PC-9 (cell line): ENCODE results near the gene GALNT11.

ENCODE experiments used
- EZH2 ChIP-seq: fragments of 200-600 bp; sonication (generic); IDR thresholded peaks from 2 replicates; pipeline ENCODE4 v1.8.0; 2017; ENCODE audit warnings: antibody characterized with exemption, low read depth
- TF ChIP-seq, protein P1 (sequence below): fragments of 200-600 bp; sonication (generic); conservative IDR thresholded peaks from 2 replicates; pipeline ENCODE4 v1.6.1; 2017; ENCODE audit warnings: mixed run types, antibody characterized with exemption, mild to moderate bottlenecking, moderate library complexity

- TF ChIP-seq, protein P1, sequence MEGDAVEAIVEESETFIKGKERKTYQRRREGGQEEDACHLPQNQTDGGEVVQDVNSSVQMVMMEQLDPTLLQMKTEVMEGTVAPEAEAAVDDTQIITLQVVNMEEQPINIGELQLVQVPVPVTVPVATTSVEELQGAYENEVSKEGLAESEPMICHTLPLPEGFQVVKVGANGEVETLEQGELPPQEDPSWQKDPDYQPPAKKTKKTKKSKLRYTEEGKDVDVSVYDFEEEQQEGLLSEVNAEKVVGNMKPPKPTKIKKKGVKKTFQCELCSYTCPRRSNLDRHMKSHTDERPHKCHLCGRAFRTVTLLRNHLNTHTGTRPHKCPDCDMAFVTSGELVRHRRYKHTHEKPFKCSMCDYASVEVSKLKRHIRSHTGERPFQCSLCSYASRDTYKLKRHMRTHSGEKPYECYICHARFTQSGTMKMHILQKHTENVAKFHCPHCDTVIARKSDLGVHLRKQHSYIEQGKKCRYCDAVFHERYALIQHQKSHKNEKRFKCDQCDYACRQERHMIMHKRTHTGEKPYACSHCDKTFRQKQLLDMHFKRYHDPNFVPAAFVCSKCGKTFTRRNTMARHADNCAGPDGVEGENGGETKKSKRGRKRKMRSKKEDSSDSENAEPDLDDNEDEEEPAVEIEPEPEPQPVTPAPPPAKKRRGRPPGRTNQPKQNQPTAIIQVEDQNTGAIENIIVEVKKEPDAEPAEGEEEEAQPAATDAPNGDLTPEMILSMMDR, result no peak
- TF ChIP-seq EZH2, result no peak
Measured at GRCh38 chr7:152046531-152046930, 21.1 kb downstream of the GALNT11 start.
